MM.1S (cell line): ENCODE data around the gene SPATA17.

Source experiments
- DNase-seq: peaks from one replicate; pipeline ENCODE4 v3.0.0-alpha.2; 2015
- H2AFZ ChIP-seq: fragments of 300-600 bp; sonication (generic); 2 replicates; pipeline ENCODE4 v1.6.0; 2016; ENCODE audit warnings: antibody characterized with exemption, low read length
- H3F3A ChIP-seq: fragments of 300-600 bp; sonication (generic); 2 replicates; pipeline ENCODE4 v1.6.1; 2016; ENCODE audit warnings: mild to moderate bottlenecking, antibody characterized with exemption, low read length, moderate library complexity, mixed read lengths; ENCODE audit not compliant: insufficient read depth
- H3K27ac ChIP-seq: fragments of 300-600 bp; sonication (generic); 2 replicates; pipeline ENCODE4 v1.5.1; 2016; ENCODE audit warnings: mild to moderate bottlenecking, low read length
- H3K27me3 ChIP-seq: fragments of 300-600 bp; sonication (generic); replicated peaks from 2 replicates; pipeline ENCODE4 v1.6.0; 2016; ENCODE audit warnings: low read length; ENCODE audit not compliant: insufficient read depth
- H3K36me3 ChIP-seq: fragments of 300-600 bp; sonication (generic); replicated peaks from 2 replicates; pipeline ENCODE4 v1.6.1; 2016; ENCODE audit warnings: mild to moderate bottlenecking, low read length, mixed read lengths; ENCODE audit not compliant: insufficient read depth
- H3K4me1 ChIP-seq: fragments of 300-600 bp; sonication (generic); 2 replicates; pipeline ENCODE4 v1.6.1; 2016; ENCODE audit warnings: low read length, mixed read lengths
- H3K4me2 ChIP-seq: fragments of 300-600 bp; sonication (generic); 2 replicates; pipeline ENCODE4 v1.6.0; 2016; ENCODE audit warnings: low read depth, low read length
- H3K4me3 ChIP-seq: fragments of 300-600 bp; sonication (generic); 2 replicates; pipeline ENCODE4 v1.5.1; 2016; ENCODE audit warnings: low read length, mixed read lengths
- H3K79me2 ChIP-seq: fragments of 300-600 bp; sonication (generic); 2 replicates; pipeline ENCODE4 v1.6.1; 2016; ENCODE audit warnings: mixed run types, low read length, mixed read lengths
- H3K9ac ChIP-seq: fragments of 300-600 bp; sonication (generic); 2 replicates; pipeline ENCODE4 v1.6.1; 2016; ENCODE audit warnings: low read length, mixed read lengths
- H3K9me2 ChIP-seq: fragments of 300-600 bp; sonication (generic); replicated peaks from 2 replicates; pipeline ENCODE4 v1.6.1; 2016; ENCODE audit warnings: mild to moderate bottlenecking, low read length, mixed read lengths; ENCODE audit not compliant: insufficient read depth
- H3K9me3 ChIP-seq: fragments of 300-600 bp; sonication (generic); replicated peaks from 2 replicates; pipeline ENCODE4 v1.6.1; 2016; ENCODE audit warnings: mild to moderate bottlenecking, low read length, mixed read lengths; ENCODE audit not compliant: insufficient read depth
- H4K20me1 ChIP-seq: fragments of 300-600 bp; sonication (generic); 2 replicates; pipeline ENCODE4 v1.6.1; 2016; ENCODE audit warnings: mild to moderate bottlenecking, low read length, moderate library complexity, mixed read lengths; ENCODE audit not compliant: insufficient read depth
- CTCF ChIP-seq: fragments of 300-600 bp; sonication (generic); IDR thresholded peaks from 2 replicates; pipeline ENCODE4 v1.5.1; 2016; ENCODE audit warnings: antibody characterized with exemption, low read length, mixed read lengths
- EZH2 ChIP-seq: fragments of 300-600 bp; sonication (generic); optimal IDR thresholded peaks from 2 replicates; pipeline ENCODE3; 2017; ENCODE audit warnings: low read depth, mild to moderate bottlenecking, antibody characterized with exemption, low read length, mixed read lengths
- EZH2phosphoT487 ChIP-seq: fragments of 300-600 bp; sonication (generic); IDR thresholded peaks from 2 replicates; pipeline ENCODE4 v1.6.1; 2018; ENCODE audit warnings: antibody characterized with exemption, low read length

SPATA17 gene

GRCh38 chr1:217857061-217857460, 225.9 kb downstream of the SPATA17 start:
- H3K9me2 ChIP-seq = no peaks in the 10 kb centered on the region
- H3K79me2 ChIP-seq = no peaks in the 10 kb centered on the region
- H3K27me3 ChIP-seq = no peaks in the 10 kb centered on the region
- no peaks in the 10 kb centered on the region for H4K20me1 ChIP-seq
- no peak for DNase-seq
- no peak overlapping the region for H3K9ac ChIP-seq
- no peaks in the 10 kb centered on the region for H3K36me3 ChIP-seq
- no peaks in the 10 kb centered on the region for H3K4me1 ChIP-seq
- H3F3A ChIP-seq = no peaks in the 10 kb centered on the region
- H3K4me2 ChIP-seq = no peak overlapping the region
- TF ChIP-seq EZH2 (no peak), EZH2phosphoT487 (no peak)
- H3K4me3 ChIP-seq = no peak overlapping the region
- H3K9me3 ChIP-seq = no peaks in the 10 kb centered on the region
- H2AFZ ChIP-seq = no peak overlapping the region
- no peak overlapping the region for H3K27ac ChIP-seq

- Histone ChIP-seq H2AFZ (no peak overlapping the region), H3K9ac (no peak overlapping the region), H3F3A (no peaks in the 10 kb centered on the region), H3K27me3 (no peaks in the 10 kb centered on the region), H3K9me3 (no peaks in the 10 kb centered on the region), H3K4me2 (no peak overlapping the region), H3K9me2 (no peaks in the 10 kb centered on the region), H3K36me3 (no peaks in the 10 kb centered on the region), H3K4me3 (no peak overlapping the region), H3K27ac (no peak overlapping the region), H3K4me1 (no peaks in the 10 kb centered on the region), H4K20me1 (no peaks in the 10 kb centered on the region), H3K79me2 (no peaks in the 10 kb centered on the region)
- DNase-seq = no peak
- TF ChIP-seq EZH2 = no peak
- no peak for TF ChIP-seq EZH2phosphoT487
- no peak for TF ChIP-seq CTCF
Observed at GRCh38 chr1:217861658-217862057, 230.5 kb downstream of the SPATA17 start.

- Histone ChIP-seq H4K20me1 (no peaks in the 10 kb centered on the region), H3K9me3 (no peaks in the 10 kb centered on the region), H3K27me3 (no peaks in the 10 kb centered on the region), H3K4me1 (no peaks in the 10 kb centered on the region), H2AFZ (no peak overlapping the region), H3K4me3 (no peak overlapping the region), H3K9ac (no peak overlapping the region), H3K27ac (no peak overlapping the region), H3K36me3 (no peaks in the 10 kb centered on the region), H3K9me2 (no peaks in the 10 kb centered on the region), H3K4me2 (no peak overlapping the region), H3F3A (no peaks in the 10 kb centered on the region), H3K79me2 (no peaks in the 10 kb centered on the region)
- no peak for TF ChIP-seq EZH2
- DNase-seq = no peak
Observed at GRCh38 chr1:217867446-217867995, 236.4 kb downstream of the SPATA17 start.

- TF ChIP-seq EZH2 = no peak
- no peak for TF ChIP-seq EZH2phosphoT487
- TF ChIP-seq CTCF = no peak
- Histone ChIP-seq H3K4me3 (no peak overlapping the region), H4K20me1 (no peaks in the 10 kb centered on the region), H3K9me2 (no peaks in the 10 kb centered on the region), H3K27me3 (no peaks in the 10 kb centered on the region), H3K36me3 (no peaks in the 10 kb centered on the region), H3K4me2 (no peak overlapping the region), H3F3A (no peaks in the 10 kb centered on the region), H3K27ac (no peak overlapping the region), H3K79me2 (no peaks in the 10 kb centered on the region), H3K4me1 (no peaks in the 10 kb centered on the region), H2AFZ (no peak overlapping the region), H3K9ac (no peak overlapping the region), H3K9me3 (no peaks in the 10 kb centered on the region)
- DNase-seq = no peak
Observed at GRCh38 chr1:217871955-217872354, 240.8 kb downstream of the SPATA17 start.
